ENCODE results near the gene SSBP2.

GRCh38 chr5:81761270-81761669 is 10.4 kb upstream of the SSBP2 start:
- TF ChIP-seq, protein P1, sequence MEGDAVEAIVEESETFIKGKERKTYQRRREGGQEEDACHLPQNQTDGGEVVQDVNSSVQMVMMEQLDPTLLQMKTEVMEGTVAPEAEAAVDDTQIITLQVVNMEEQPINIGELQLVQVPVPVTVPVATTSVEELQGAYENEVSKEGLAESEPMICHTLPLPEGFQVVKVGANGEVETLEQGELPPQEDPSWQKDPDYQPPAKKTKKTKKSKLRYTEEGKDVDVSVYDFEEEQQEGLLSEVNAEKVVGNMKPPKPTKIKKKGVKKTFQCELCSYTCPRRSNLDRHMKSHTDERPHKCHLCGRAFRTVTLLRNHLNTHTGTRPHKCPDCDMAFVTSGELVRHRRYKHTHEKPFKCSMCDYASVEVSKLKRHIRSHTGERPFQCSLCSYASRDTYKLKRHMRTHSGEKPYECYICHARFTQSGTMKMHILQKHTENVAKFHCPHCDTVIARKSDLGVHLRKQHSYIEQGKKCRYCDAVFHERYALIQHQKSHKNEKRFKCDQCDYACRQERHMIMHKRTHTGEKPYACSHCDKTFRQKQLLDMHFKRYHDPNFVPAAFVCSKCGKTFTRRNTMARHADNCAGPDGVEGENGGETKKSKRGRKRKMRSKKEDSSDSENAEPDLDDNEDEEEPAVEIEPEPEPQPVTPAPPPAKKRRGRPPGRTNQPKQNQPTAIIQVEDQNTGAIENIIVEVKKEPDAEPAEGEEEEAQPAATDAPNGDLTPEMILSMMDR (IDR thresholded peaks at IDR 0.05) = no peak
- no peak for TF ChIP-seq EP300 (IDR thresholded peaks at IDR 0.05)
